ENCODE data around the gene NETO2. TPM values are rescaled to one million over a fixed set of nuclear protein-coding genes. Genes with fewer than 3 reads are reported as not detected.
A peak's percentile ranks its signal among the peaks of the same experiment; 100 is the strongest.
"Not testable (repeated sequence)": the region's sequence is repeated elsewhere in the genome, so short reads cannot be mapped to it uniquely, and the experiment has no call there.

The NETO2 gene
- total and polyA plus RNA-seq, 2 donors (not counting 3 experiments of a cell fraction or from before 2014, with no cell fraction given), result 18.4 to 24.8 TPM

DNA sequence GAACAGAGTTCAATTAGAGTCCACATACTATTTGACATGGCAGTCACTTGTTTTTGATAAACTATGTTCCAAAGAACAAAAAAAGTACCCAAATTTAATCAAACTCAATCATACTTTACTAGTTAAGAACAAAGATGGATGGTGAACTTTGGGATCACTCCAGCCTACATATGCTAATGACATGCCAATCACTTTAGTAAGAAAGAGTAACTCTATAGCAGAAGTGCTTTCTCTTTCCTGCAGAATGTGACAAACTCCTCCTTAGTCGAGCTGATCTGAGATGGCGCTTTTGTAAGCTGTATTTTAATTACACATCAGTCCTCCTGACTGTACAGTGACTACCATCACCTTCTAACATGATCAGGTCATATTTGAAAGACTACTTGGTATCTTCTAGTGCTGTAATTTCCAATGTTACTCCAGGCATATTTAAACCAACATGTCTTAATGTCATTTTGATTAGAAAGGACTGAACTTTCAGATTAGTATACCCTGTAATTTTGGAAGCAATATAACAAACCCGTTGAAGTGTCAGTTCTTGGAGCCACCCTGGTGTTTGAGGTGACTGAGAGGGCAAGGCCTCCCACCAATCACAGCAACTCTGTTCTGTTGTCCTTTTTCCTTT lies 4.1 kb downstream of the NETO2 start:
- H3K9me3 ChIP-seq (replicated peaks; ENCODE audit: control insufficient read depth, insufficient read depth, low read length), result no peaks in the 10 kb centered on the region
- POLR2A ChIA-PET, result no interaction called here
- intact Hi-C loops (cut with micrococcal nuclease) (loop anchor here (5.0 kb wide), 3 partner anchors 118 to 503 kb away; partner anchors contain the start of gene C16orf87), dilution Hi-C loops (cut with MboI; ENCODE audit: extremely low pct_ligation_motif_present, low sequenced_read_pairs) (no loop called here)
- DNase-seq (ENCODE audit: low read depth, low spot score) (no peak), FAIRE-seq (no peak)
- CTCF ChIA-PET, result interaction anchor here (0.9 to 1.3 kb wide), 4 partner anchors 102 to 1025 kb away, joined by 3 to 7 read pairs (median 4); no protein-coding TSS in a partner anchor
- BruUV-seq (replicated peaks), result no TSS peak
- TF ChIP-seq MYC (IDR thresholded peaks at IDR 0.05; ENCODE audit: low read depth, low read length) (no peak), POLR2A (IDR thresholded peaks at IDR 0.05; ENCODE audit: low read depth, low read length) (no peak)
- H3K9ac ChIP-seq (replicated peaks; ENCODE audit: extremely low read depth, insufficient read depth, low read length), result no peak overlapping the region
- no peak overlapping the region for H3K4me2 ChIP-seq (ENCODE audit: insufficient read depth, low read length)
- peaks cover 25% of the 10 kb centered on the region for H3K79me2 ChIP-seq (ENCODE audit: control insufficient read depth, insufficient read depth, low read length)
- no peaks in the 10 kb centered on the region for H3K27me3 ChIP-seq (ENCODE audit: control insufficient read depth in 2 of 2, insufficient read depth in 2 of 2, low read length in 2 of 2)
- no peaks in the 10 kb centered on the region for H4K20me1 ChIP-seq (replicated peaks; ENCODE audit: control insufficient read depth, extremely low read depth, insufficient read depth, low read length)
- no peak overlapping the region for H2AFZ ChIP-seq (ENCODE audit: low read depth, low read length)
- H3K36me3 ChIP-seq (ENCODE audit: control insufficient read depth in 2 of 2, extremely low read depth in 1 of 2, insufficient read depth in 2 of 2, low read length in 2 of 2), result no peaks in the 10 kb centered on the region
- no peak overlapping the region for H3K4me3 ChIP-seq (replicated peaks in 1 of 3; ENCODE audit: insufficient read depth in 1 of 3, low read depth in 1 of 3, low read length in 3 of 3)
- H3K9me1 ChIP-seq (replicated peaks; ENCODE audit: control insufficient read depth, extremely low read depth, insufficient read depth, low read length), result no peaks in the 10 kb centered on the region
- no peak overlapping the region for H3K27ac ChIP-seq (ENCODE audit: insufficient read depth, low read depth, low read length)
- H3K4me1 ChIP-seq (ENCODE audit: control insufficient read depth, extremely low read depth, insufficient read depth, low read length), result peaks cover 33% of the 10 kb centered on the region

DNA sequence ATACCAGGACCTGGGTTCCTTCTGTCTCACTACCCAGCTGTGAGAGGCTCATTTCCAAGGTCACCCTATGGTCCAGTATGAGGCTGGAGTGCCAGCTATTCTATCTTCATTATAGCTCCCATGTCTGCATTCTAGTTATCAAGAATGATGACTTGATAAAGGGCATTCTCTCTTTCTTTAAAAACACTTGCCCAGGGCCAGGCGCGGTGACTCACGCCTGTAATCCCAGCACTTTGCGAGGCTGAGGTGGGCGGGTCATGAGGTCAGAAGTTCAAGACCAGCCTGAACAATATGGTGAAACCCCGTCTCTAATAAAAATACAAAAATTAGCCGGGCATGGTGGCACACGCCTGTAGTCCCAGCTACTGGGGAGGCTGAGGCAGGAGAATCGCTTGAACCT lies 5.8 kb downstream of the NETO2 start:
- H3K4me2 ChIP-seq (ENCODE audit: insufficient read depth, low read length); H3K27me3 ChIP-seq (ENCODE audit: control insufficient read depth in 2 of 2, insufficient read depth in 2 of 2, low read length in 2 of 2); H3K9ac ChIP-seq (replicated peaks; ENCODE audit: extremely low read depth, insufficient read depth, low read length); H3K9me1 ChIP-seq (replicated peaks; ENCODE audit: control insufficient read depth, extremely low read depth, insufficient read depth, low read length); intact Hi-C loops (cut with micrococcal nuclease); FAIRE-seq; POLR2A ChIA-PET; H4K20me1 ChIP-seq (replicated peaks; ENCODE audit: control insufficient read depth, extremely low read depth, insufficient read depth, low read length); H3K4me3 ChIP-seq (replicated peaks in 1 of 3; ENCODE audit: insufficient read depth in 1 of 3, low read depth in 1 of 3, low read length in 3 of 3); H3K9me3 ChIP-seq (replicated peaks; ENCODE audit: control insufficient read depth, insufficient read depth, low read length); BruUV-seq (replicated peaks); H2AFZ ChIP-seq (ENCODE audit: low read depth, low read length); dilution Hi-C loops (cut with MboI; ENCODE audit: extremely low pct_ligation_motif_present, low sequenced_read_pairs); H3K36me3 ChIP-seq (ENCODE audit: control insufficient read depth in 2 of 2, extremely low read depth in 1 of 2, insufficient read depth in 2 of 2, low read length in 2 of 2); DNase-seq (ENCODE audit: low read depth, low spot score): not testable (repeated sequence)
- Histone ChIP-seq H3K27ac (ENCODE audit: insufficient read depth, low read depth, low read length) (peak overlapping the region; percentile 3), H3K4me1 (ENCODE audit: control insufficient read depth, extremely low read depth, insufficient read depth, low read length) (peaks cover 33% of the 10 kb centered on the region), H3K79me2 (ENCODE audit: control insufficient read depth, insufficient read depth, low read length) (peaks cover 29% of the 10 kb centered on the region)
- CTCF ChIA-PET, result interaction anchor here (0.8 to 3.9 kb wide), 6 partner anchors 25 to 1027 kb away, joined by 3 to 40 read pairs (median 4); partner anchors contain the start of genes ITFG1 and PHKB

All from endothelial cell of umbilical vein (primary cell).